Activated T-cell treated with anti-CD3 and anti-CD28 coated beads, Interleukin-2, amount 50 U/mL, for 48 hours (primary cell): ENCODE results near the gene ENO2.
A peak's percentile ranks its signal among the peaks of the same experiment; 100 is the strongest.

Experiments
- DNase-seq, 2 experiments: peaks; one replicate each; pipeline ENCODE4 v3.0.0-alpha.2; 2020

Gene ENO2

DNA sequence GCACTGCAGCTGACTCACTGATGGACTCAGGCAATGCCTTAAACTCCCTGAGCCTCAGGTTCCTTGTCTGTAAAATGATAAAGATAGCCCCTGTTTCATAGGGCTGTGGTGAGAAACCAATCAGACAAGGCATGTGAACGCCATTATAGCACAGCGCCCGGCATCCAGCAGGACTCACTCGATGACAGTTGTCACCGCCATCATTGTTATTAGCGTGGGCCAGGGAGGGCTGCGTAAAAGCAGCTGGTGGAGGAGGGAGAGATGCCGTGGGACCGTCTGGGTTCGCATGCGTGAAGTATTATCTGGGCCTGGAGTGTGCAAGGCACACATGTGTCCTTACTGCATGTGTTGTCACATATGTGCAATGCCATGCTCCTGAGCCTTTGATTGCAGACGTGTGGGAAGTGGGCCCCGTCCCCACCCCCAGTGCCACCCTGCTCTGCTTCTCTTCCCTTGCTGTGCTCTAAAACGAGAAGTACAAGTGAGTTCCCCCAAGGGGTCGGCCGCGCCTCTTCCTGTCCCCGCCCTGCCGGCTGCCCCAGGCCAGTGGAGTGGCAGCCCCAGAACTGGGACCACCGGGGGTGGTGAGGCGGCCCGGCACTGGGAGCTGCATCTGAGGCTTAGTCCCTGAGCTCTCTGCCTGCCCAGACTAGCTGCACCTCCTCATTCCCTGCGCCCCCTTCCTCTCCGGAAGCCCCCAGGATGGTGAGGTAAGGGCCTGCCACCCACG is 36.6 kb downstream of the ENO2 start, which contains the start of gene PTPN6:
Gene PTPN6 (plus strand): TSS at position 546 of the 730 bp plus-strand sequence. CDS start 157 bp downstream, at position 703.
- DNase-seq, result peak; percentile 73 to 76

DNA sequence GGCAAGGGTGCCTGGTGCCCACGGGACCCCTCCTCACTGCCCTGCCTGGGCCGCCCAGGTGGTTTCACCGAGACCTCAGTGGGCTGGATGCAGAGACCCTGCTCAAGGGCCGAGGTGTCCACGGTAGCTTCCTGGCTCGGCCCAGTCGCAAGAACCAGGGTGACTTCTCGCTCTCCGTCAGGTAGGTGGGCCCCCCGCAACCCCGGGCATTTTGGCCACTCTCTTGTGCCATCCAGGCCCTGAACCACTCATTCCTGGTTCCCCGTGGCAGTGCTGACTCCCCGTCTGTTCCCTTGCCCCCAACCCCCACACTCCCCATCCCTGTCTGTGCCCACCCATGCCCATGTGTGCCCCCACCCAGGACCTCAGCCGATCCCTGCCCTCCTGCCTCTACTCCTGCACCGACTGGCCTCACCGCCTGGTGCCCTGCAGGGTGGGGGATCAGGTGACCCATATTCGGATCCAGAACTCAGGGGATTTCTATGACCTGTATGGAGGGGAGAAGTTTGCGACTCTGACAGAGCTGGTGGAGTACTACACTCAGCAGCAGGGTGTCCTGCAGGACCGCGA is 37.3 kb downstream of the ENO2 start:
- DNase-seq, result no peak

DNA sequence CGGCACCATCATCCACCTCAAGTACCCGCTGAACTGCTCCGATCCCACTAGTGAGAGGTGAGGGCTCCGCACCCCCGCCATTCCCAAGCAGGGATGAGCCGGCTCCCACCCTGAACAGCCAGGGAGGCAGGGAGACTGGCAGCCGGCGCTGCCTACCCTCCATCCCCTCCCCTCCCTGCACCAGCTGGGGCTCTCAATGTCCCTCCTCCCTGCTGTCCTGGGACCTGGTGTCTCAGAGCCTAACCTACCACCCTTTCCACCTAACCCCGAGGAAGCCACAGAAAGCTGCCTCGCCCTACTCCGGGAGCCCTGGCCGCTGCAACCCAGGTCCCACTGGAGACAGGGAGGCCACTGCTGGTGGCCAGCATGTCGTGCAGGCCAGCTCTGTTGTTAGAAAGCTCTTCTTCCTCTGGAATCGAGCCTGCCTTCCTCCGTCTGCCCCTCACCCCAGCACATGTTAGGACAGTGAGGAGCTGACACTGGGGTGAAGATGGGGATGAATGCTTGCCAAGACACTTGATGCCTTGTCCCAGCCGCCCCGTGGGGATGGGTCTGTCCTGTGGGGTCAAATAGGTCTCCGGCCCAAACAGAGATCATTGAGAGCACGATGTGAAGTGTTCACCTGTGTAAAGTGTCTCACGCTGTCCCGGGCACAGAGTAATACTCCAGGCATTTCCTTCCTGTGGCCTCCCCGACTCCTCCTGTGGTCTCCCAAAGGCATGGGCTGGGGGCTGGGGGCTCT is 37.9 kb downstream of the ENO2 start:
- peak; percentile 62 to 68 for DNase-seq

DNA sequence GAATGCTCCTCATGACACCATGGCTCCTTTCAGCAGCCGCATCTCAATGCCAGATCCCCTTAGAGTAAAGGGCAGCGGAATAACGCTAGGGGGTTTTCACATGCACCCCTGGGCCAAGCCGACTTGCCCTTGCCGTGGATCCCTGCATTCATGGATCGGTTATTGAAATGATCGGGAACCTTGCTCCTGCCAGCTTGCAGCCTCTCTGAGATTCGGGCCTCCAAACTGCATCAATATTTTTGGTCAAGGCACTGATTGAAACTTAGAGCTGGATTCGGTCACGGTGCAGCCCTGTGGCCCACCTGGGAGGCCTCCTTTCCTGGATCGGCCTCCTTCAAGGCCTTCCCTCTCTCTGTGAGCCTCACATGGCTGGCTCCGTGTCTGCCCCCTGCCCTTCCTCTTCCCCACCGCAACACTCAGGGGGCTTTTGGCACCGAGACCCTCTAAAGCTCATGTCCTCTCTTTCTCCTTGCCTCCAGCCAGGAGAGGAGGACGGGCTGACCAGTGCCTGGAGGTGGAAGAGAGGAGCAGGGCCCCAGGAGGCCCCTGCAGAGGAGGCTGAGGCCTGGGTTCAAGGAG is 38.6 kb downstream of the ENO2 start:
- DNase-seq, result no peak

DNA sequence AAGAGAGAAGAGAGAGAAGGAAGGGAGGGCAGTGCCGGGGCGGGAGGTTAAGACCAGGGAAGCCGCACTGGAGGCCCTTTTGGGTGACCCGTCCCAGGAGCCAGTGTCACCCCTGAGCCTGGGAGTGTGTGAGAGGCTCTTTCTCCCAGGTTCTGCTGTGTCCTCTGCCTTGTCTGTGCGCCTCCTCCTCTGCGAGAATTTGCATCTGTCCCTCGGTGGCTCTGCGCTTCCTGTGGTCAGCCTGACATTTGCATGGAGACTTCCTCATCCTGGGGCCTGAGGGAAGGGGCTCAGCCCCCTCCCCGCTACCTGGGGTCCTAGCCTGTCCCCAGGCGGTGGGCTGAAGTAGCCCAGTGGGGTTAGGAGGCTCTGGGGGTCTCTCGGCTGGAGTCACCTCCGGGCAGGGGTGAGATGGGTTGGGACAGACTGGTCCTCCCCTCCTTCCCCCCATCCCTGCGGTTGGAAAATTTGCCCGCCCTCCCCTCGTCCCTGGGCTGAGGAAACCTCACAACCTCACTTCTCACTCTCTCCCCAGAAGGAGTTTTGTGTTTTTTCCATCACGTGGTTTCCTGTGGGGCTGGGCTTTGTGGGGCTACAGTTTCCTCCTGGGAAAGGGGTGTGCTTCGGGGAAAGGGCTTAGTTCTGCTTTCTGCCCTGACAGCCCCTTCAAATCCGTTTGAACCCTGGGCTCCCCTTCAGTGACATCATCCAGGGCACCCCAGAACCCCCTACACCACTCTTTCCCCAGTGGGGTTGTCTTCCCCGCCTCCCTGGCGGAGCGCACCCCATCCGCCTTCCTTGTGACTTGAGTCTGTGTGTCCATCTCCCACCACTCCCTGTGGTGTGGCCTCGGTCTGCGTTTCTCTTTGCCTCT is 39.3 kb downstream of the ENO2 start:
- peak; percentile 85 to 86 for DNase-seq

DNA sequence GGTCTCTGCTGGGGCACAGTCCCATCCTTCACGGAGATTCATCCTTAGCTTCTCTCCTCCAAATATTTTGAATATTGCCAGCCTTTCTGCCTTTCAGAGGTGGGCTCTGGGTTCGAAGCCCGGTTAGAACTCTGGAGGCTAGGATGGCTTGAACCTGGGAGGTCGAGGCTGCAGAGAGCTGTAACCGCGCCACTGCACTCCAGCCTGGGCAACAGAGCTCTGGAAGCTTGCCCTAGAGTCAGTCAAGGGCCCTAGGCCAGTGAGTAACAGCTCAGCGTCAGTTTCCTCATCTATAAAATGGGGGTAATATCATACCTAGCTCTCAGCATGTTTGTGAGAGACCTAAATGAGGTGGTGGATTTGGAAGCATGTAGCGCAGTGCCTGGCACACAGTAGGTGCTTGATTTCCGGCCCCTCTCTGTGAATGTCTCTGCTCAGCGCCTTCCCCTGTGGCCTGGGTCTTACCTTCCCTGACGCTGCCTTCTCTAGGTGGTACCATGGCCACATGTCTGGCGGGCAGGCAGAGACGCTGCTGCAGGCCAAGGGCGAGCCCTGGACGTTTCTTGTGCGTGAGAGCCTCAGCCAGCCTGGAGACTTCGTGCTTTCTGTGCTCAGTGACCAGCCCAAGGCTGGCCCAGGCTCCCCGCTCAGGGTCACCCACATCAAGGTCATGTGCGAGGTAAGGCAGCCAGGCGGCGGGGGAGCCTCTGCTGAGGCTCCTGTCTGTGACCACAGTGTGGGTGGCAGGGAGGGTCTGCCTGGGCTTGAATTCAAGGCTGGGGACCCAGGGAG is 40.1 kb downstream of the ENO2 start:
- DNase-seq, result peak in 1 of 2 experiments; percentile 52

DNA sequence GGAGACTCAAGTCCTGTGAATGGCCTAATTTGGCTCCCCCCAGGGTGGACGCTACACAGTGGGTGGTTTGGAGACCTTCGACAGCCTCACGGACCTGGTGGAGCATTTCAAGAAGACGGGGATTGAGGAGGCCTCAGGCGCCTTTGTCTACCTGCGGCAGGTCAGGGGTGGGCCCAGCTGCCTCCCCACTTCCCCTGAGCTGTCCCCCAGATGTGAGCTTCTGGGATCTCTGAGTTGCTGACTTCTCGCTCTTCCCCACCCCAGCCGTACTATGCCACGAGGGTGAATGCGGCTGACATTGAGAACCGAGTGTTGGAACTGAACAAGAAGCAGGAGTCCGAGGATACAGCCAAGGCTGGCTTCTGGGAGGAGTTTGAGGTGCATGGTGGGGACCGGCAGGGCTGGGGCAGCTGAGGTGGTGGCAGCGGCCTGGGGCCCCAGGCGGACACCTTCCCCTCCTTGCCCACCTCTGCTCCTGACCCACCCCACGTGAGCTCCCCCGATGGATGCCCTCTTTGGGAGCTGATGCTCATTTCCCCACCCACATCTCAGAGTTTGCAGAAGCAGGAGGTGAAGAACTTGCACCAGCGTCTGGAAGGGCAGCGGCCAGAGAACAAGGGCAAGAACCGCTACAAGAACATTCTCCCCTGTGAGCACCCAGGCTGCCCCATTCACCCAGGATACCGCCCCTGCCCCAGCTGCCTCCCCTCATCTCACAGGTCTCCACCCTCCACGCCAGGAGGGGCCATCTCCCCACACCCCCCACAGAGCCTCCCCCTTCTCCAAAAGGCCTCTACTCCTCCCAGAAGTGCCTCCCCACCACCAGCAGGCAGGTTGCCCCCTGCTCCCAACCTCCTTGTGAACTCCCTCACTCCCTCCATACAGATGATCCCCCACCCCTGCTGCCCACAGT is 41.0 kb downstream of the ENO2 start:
- DNase-seq, result peak in 1 of 2 experiments; percentile 50

DNA sequence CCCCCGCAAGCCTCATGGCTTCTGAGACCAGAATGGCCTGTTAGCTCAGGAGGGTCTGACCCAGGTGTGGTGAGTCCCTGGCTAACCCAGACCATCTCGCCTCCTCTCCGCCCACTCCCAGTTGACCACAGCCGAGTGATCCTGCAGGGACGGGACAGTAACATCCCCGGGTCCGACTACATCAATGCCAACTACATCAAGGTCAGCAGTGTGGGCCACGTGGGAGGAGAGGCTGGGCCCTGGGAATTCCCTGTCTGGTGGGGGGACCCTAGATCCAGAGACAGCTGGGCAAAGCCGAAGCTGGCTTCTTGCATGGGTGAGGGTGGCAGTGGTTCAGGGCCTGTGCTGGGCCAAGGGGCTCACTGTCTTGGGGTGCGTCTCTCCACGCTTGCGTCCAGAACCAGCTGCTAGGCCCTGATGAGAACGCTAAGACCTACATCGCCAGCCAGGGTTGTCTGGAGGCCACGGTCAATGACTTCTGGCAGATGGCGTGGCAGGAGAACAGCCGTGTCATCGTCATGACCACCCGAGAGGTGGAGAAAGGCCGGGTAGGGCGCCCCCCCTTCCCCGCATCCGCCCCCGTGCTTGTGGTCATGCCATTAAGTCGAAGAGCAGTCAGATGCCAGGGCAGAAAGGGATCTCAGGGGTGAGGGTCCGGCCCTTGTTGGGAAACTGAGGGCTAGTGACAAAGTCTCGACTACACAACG is 41.8 kb downstream of the ENO2 start:
- peak in 1 of 2 experiments; percentile 57 for DNase-seq

DNA sequence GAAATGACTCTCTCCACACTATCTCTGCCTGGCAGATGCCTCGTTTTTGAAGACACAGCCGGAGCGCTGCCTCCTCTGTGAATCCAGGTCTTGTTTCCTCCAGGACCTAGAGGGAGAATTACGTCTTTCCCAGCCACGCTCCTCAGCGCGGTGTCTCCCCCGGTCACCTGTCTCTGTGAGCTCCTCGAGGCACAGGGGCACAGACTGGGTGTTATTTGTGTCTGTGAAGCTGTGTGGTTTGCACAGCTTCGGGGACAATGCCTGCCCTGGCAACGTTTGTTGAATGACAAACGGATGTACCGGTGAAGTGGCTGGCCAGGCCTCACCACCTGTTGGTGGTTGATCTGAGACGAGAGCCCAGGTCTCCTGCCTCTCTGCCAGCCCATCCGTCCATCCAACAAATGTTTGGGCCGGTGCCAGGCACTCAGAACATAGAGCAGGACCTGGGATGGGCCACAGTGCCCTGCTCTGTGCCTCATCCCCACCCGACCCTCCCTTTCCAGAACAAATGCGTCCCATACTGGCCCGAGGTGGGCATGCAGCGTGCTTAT is 42.8 kb downstream of the ENO2 start:
- DNase-seq, result no peak

DNA sequence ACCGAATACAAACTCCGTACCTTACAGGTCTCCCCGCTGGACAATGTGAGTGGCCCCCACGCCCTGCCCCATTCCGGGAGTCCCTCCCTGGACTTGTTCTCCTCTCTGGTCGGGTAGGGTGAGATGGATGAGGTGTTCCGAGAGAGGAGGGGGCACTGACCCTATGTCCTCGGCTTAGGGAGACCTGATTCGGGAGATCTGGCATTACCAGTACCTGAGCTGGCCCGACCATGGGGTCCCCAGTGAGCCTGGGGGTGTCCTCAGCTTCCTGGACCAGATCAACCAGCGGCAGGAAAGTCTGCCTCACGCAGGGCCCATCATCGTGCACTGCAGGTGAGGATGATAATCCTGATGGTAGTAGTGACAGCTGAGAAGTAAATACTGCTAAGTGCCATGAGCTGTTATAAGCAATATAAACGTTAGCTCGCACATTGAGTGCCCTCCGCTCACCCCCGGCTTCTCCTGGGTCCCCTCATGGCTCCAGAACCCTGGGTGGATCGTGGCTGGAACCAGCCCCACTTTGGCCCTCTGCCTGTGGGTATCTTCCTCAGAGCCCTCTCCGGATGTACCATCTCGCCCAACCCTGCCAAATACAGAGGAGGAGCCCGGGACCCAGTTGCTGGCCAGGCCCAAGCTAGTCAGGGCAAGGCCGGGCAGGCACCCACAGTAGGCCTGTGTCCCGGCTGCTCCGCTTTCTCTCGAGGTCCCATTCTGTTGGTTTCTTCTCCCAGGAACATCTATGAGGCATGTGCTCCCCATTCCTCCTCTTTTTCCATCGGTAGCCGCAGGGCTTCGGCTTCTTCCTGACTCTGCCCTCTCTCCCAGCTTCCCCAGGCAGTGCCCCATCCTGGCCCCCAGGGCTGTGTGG is 43.6 kb downstream of the ENO2 start:
- DNase-seq, result peak in 1 of 2 experiments; percentile 50

DNA sequence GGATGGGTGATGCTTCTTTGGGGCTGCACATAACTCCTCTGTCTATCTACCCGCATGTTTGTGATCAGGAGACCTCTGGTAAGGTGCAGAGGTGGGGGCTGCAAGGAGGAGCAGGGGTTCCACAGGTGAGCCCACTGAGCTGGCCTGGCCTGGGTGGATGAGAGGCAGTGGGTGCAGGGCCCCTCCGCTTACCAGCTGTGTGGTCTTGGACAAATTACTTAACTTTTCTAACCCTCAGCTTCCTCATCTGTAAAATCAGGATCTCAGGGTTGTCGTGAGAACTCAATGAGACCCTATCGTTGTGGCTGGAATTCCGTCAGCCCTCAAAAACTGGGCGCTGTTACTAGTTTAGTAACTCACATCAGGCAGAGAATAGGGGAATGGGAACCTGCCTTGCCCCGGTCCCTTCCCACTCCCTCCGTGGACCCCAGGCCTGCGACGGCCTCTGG is 44.3 kb downstream of the ENO2 start:
- DNase-seq, result peak in 1 of 2 experiments; percentile 50

DNA sequence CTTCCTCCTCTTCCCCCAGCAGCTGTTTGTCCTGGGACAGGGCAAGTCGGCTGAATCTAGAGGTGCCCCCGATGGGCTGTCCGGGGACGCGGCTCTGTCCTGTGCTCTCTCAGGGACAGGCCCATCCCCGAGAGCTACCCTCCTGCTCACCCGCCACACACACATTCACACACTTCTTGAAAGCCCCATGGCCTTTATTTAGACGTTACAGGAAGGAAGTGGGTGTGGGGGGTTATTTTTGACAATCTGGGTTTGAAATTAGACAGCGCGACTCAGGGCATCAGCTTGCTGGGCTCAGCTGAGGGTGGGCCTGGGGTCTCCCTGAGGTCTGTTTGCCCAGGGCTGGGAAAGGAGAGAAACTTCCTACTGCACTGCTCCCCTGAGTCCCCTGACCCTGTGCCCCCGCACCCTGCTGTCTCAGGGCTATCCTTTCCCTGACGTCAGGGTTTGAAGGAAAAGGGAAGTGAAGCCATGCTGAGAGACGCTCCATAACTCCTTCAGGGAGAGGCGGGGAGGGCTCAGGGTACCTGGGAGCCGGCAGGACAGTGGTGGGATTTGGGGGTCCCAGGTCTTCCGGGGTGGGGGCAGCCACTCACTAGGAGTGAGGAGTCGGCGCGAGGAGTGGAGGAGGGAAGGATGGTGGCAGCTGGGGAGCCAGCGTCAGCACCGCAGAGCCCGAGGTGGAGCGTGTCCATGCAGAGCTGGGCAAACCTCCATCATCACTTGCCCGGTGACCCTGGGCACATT is 44.9 kb downstream of the ENO2 start:
- peak; percentile 76 to 77 for DNase-seq

DNA sequence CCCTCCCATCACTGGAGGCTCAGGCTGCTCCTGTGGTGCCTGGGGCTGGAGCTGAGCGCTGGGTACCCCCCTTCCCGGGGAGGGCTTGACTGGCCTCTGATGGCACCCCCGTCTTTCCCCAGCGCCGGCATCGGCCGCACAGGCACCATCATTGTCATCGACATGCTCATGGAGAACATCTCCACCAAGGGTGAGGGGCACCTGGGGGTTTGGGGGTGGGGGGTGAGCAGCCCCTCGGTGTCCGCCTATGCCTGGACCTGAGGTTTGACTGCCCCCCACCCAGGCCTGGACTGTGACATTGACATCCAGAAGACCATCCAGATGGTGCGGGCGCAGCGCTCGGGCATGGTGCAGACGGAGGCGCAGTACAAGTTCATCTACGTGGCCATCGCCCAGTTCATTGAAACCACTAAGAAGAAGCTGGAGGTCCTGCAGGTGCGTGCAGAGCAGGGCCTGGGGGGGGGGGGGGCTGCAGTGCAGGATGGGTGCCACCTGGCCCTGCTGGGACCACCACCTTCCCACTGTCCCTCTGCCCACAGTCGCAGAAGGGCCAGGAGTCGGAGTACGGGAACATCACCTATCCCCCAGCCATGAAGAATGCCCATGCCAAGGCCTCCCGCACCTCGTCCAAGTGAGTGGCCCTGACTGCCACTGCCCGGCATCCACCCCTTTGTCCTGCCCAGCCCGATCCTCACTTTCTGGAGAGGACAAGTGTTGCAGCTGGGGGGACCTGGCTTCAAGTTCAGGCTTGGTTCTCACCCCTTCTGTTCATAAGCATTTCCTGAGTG is 45.6 kb downstream of the ENO2 start:
- DNase-seq, result no peak

DNA sequence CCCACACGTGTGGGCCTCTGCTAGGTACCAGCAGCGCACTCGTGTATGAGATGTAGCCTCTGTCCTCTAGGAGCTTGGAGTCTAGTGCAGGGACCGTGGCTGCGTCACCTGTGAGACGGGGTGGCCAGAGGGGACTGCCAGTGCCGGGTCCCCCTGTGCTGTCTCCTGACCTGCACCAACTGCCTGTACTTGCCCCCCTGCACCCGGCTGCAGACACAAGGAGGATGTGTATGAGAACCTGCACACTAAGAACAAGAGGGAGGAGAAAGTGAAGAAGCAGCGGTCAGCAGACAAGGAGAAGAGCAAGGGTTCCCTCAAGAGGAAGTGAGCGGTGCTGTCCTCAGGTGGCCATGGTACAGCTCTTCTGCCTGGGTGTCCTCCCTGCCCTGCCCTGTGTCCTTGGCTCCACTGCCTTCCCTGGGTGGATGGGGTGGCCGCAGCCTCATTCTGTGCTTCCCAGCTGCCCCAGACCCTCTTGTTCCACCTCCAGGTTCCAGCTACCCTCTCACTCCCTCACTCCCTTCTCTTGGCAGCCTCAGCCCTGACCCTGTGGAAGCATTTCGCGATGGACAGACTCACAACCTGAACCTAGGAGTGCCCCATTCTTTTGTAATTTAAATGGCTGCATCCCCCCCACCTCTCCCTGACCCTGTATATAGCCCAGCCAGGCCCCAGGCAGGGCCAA is 46.4 kb downstream of the ENO2 start:
- DNase-seq, result peak; percentile 56 to 67

DNA sequence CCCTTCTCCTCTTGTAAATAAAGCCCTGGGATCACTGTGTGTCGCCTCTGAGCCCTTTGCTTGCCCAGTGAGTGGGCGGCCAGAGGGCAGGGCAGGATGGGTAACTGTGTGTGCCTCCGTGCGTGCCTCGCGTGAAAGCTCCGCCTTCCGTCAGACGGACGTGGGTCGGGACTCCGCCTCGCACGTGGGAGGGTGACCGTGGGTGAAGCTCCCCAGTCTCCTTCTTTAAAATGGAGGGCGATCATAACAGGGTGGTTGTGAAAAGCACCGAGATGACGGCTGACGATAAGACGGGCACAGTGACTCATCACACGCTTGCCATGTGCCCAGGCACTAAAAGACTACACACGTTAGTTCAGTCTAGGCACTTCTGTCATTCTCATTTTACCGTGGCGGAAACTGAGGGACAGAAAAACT is 46.9 kb downstream of the ENO2 start:
- peak; percentile 96 for DNase-seq

DNA sequence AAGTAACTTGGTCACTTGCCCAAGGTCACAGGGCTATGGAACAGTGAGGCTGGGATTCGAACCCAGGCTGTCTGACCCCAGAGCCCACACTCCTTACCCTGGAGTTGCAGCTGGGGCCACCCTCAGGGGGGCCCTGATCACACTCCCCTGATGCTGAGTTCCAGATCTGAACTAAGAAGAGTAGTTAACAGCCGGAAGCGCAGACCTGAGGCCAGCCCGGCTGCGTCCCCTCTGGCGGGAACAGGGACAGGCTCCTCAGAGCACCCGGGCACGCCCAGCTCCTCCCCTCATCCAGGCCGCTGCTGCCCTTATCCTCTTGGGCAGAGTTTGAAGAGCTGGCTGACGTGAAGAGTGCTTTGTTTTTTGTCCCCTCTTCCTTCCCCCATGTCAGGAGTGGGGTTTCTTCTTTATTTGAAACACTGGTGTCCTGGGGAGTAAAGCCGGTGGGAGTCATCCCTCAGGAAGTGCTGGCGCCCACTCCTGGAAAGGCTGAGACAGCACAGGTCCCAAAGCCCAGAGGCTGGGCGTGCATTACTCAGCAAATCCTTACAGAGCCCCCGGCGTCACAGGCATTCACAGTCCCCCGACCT is 47.4 kb downstream of the ENO2 start:
- DNase-seq, result peak in 1 of 2 experiments; percentile 81
